Measurements from ENCODE around the gene PDC.

- TF ChIP-seq CTCF (IDR thresholded peaks at IDR 0.05; ENCODE audit: low read length) (no peak), EZH2phosphoT487 (IDR thresholded peaks at IDR 0.05; ENCODE audit: low read length) (no peak)
Observed at GRCh38 chr1:186465946-186466345, 5.0 kb upstream of the PDC start.
